Left forelimb (tissue), 1 donor: ENCODE results near the gene FBXO34.
"Not testable (repeated sequence)": the region's sequence is repeated elsewhere in the genome, so short reads cannot be mapped to it uniquely, and the experiment has no call there.

ENCODE experiments used
- DNase-seq: peaks from one replicate; pipeline ENCODE4 v3.0.0-alpha.2; 2018; ENCODE audit warnings: low spot score

FBXO34 gene

GRCh38 chr14:55312379-55313030, 41.3 kb downstream of the FBXO34 start:
- not testable (repeated sequence) for DNase-seq

DNA sequence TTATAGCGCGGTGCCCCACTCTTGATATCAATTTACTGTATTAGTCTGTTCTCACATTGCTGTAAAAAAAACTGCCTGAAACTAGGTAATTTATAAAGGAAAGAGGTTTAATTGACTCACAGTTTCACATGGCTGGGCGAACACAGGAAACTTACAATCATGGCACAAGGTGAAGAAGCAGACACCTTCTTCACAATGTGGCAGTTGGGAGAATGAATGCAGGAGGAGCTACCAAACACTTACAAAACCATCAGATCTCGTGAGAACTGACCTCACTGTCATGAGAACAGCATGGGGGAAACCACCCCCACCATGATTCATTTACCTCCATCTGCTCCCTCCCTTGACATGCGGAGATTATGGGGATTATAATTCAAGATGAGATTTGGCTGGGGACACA, 42.3 kb downstream of the FBXO34 start:
- no peak for DNase-seq

- no peak for DNase-seq
Observed at GRCh38 chr14:55314449-55314848, 43.2 kb downstream of the FBXO34 start.

DNA sequence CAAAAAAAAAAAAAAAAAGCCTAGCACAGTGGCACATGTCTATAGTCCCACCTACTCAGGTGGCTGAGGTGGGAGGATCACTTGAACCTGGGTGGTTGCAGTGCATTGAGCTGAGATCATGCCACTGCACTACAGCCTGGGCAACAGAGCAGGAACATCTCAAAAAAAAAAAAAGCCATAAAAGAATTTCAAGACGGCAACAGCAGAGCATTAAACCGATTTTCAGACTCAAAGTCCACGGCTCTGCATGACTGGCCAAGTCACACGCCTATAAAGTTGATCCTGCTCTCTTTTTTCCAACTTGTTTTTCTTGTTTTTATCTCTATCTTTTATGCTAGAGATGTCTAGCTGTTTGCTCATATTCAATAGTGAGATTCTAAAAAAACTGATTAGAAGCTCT, 45.3 kb downstream of the FBXO34 start:
- no peak for DNase-seq

- DNase-seq, result no peak
Observed at GRCh38 chr14:55317542-55318306, 46.5 kb downstream of the FBXO34 start.

- DNase-seq, result no peak
Observed at GRCh38 chr14:55318694-55319093, 47.5 kb downstream of the FBXO34 start.

GRCh38 chr14:55323910-55324309, 52.7 kb downstream of the FBXO34 start:
- no peak for DNase-seq

DNA sequence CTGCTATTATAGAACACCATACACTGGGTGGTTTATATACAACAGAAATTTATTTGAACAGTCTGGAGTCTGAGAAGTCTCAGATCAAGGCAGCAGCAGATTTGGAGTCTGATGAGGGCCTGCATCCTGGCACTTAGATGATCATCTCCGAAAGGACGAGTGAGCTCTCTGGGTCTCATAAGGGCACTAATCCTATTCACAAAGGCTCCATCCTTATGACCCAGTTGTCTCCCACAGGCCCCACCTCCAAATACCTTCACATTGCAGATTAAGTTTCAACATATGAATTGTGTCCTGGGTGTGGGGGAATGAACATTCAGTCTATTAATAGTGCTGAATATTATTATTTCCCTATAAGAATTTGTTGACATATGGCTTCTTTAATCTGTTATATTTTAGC, 53.6 kb downstream of the FBXO34 start:
- DNase-seq, result no peak

- DNase-seq, result no peak
Observed at GRCh38 chr14:55327179-55327578, 56.0 kb downstream of the FBXO34 start.

DNA sequence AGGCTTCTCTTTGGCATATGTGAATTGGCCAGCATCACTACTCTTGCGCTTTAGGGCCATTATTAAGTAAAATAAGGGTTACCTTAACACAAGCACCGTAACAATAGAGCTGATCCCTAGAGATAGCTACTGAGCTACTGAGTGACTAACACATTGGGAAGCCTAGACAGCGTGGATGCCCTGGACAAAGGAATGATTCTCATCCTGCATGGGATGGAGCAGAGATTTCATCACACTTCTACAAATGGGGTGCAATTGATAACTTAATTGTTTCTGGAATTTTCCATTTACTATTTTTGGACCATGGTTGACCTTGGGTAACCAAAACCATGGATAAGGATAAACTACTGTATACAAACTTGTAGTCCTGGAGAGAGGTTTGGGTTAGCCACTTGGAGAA, 57.1 kb downstream of the FBXO34 start:
- DNase-seq, result no peak

GRCh38 chr14:55329999-55330710, 58.9 kb downstream of the FBXO34 start:
- no peak for DNase-seq

DNA sequence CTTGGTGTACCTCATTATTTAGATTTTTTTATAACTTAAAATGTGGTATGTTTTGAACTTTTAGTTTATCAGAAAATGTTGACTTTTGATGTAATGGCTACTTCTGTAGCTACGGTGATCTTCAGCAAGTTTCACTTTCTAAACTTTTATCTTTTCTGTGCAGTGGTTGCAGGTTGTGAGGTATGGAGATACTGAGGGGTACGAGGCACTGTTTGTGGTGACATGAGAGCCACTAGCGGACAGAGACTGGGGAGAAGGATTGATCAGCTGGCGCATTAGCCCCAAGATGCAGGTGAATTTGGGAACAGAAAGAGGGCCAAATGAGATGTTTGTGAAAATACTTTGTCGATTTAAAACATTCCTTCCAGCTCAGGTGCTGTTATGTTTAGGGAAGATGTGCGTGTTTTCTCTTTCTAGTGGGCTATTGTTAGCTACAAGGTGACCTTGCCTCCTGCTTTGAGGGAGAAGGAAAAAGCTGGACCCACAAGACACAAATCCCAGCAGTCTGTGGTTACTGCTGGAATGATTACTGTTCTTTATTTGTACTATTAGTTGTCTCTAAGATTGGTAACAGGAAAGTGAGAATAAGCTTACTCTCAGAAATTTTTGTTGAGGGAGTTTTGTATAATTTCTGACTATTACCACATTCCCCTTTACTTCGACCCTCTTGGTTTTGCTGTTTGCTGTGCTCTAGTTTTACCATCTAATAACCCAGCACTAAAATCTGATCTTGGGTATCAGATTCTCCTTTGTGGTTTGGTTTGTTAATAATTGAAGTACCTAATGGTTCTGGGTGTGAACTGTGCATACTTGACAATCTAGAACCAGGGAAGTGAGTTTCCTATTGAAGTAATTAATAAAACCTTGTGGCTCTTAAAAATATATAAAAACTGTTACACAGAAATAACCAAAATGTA, 61.7 kb downstream of the FBXO34 start:
- no peak for DNase-seq

- DNase-seq, result no peak
Observed at GRCh38 chr14:55333711-55334485, 62.7 kb downstream of the FBXO34 start.

DNA sequence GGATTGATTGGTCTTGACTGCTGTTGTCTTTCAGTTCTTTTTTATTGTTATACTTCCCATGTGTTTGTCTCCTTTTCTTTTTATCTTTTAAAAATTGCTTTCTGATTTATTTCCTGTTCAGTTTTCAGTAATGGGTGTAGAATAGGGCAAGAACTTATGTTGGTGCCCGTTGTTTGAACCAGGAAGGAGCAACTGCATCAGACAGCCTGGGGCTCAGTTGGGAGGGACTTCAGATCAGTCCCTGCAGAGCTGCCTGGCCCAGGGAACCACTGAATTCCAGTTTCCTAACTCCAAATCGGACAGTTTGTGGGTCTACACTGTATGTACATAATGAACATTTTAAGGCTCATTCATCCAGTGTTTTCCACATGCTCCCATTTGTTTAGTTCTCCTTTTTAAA, 64.9 kb downstream of the FBXO34 start:
- no peak for DNase-seq

DNA sequence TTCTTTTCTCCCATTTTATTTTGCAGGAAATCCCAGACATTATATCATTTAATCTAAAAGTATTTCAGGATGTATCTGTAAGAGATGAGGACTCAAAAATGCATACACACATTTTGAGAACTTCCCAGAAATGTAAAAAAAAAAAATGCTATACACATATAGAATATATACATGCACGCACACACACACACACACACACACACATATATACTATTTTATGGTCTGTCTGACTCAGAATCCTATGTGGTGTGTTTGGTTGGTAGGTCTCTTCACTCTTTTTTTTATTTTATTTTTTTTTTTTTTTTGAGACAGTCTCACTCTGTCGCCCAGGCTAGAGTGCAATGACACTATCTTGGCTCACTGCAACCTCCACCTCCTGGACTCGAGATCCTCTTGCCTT, 65.5 kb downstream of the FBXO34 start:
- no peak for DNase-seq

- no peak for DNase-seq
Observed at GRCh38 chr14:55339770-55340169, 68.5 kb downstream of the FBXO34 start.

DNA sequence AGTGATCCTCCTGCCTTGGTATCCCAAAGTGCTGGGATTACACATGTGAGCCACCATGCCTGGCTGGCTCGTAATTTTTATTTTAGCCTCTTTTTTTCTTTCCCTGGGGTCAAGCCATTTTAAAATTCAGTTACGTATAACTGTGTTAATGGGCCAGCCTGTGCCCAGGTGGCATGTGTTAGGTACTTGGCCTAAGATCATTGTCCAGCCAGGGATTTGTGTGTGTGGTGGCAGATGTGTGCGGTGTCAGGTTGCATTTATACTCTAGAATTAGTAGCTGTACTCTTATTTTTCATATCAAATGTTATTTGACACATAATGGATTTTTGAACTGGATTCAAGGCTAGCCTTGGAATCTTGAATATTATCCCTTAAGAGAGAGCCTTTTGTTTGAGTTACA, 69.3 kb downstream of the FBXO34 start:
- DNase-seq, result no peak

GRCh38 chr14:55341781-55342180, 70.6 kb downstream of the FBXO34 start:
- DNase-seq, result no peak

DNA sequence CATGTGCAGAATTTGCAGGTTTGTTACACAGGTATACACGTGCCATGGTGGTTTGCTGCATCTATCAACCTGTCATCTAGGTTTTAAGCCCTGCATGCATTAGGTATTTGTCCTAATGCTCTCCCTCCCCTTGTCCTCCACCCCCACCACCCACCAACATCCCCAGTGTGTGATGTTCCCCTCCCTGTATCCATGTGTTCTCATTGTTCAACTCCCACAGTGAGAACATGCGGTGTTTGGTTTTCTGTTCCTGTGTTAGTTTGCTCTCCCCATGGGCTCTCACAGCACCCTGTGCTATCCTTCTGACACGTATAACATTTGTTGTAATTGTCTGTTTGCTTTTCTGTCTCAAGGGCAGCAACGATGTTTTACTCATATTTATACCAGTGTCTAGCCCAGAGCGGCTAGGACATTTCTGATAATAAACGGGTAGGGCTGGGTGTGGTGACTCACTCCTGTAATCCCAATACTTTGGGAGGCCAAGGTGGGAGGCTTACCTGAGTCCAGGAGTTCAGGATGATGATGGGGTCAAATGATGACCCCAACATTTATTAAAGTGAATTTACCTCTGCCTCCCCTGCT, 73.5 kb downstream of the FBXO34 start:
- DNase-seq, result not testable (repeated sequence)

- no peak for DNase-seq
Observed at GRCh38 chr14:55347040-55347439, 75.8 kb downstream of the FBXO34 start.

DNA sequence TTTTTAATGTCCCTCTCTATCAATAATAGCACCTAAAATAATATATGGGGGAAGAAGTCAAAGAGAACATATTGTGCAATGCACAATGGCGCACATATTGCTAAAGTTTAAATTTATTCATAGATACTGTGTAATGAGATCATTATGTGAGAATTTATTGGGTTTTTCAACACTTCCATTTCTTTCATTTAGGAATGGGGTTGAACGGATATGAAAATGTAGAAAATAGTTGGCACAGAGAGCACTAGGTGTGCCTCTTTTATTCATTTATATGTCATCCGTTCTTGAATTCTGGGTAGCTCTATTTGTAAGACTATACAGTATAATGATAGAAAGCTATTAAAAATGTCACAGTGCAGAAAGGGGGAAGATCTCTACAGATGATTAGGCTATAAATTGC, 76.5 kb downstream of the FBXO34 start:
- DNase-seq, result no peak
